ENCODE data around the gene RPSA. TPM values are rescaled to one million over a fixed set of nuclear protein-coding genes. Genes with fewer than 3 reads are reported as not detected.
A peak's percentile ranks its signal among the peaks of the same experiment; 100 is the strongest.

The RPSA gene
- total RNA-seq, 1 experiment from 2014 or later, result 2,455 TPM

DNA sequence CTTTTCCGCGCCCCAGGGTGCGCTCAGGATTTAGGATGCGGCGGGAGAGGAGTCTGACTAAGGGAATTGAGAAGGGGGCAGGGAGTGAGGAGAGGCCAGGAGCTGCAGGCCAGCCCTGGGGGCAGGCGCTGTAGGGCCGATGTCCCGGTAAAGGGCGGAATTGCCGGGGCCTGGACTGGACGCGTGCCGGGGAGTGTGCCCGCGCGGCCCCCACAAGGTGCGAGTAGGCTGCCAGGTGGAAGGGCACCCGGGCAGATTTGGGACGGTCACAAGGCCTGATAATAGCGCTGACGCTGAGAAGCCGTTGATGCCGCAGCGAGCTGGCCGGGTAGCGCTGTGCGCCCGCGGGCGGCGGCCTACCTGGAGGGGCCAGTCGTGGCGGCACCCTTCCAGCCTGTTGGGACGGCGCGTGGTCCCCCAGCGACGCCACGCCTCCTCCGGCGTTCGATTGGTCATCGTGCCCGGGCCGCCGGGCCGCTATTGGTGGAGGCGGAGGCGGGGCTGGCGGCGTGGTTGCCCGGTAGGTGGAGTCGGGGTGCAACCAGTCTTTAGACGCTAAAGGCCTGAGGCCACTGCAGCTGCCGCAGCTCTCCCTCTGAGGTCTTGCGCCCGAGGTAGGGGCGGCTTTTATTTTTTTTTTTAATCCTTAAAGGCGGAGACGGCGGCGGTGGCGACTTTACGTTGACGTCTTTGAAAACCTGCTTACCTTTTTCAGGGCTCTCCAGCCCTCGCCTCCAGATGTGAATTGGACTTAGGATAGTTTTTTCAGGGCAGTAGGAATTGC lies 22.4 kb upstream of the RPSA start (continued):
- TF ChIP-seq ZBTB43 (CRISPR knock-in tag; IDR thresholded peaks at IDR 0.05) (no peak), NR1H2 (CRISPR knock-in tag; IDR thresholded peaks at IDR 0.05) (peak; percentile 26; the same call in 1 of the 2 replicates), NFATC4 (CRISPR knock-in tag; IDR thresholded peaks at IDR 0.05) (0 out of 2 replicates have a peak, but pooled peaks have one; percentile 39), NFYB (CRISPR knock-in tag; conservative IDR thresholded peaks at IDR 0.05; ENCODE audit: low read depth) (peak; percentile 98)
- TF ChIP-seq, protein P1, sequence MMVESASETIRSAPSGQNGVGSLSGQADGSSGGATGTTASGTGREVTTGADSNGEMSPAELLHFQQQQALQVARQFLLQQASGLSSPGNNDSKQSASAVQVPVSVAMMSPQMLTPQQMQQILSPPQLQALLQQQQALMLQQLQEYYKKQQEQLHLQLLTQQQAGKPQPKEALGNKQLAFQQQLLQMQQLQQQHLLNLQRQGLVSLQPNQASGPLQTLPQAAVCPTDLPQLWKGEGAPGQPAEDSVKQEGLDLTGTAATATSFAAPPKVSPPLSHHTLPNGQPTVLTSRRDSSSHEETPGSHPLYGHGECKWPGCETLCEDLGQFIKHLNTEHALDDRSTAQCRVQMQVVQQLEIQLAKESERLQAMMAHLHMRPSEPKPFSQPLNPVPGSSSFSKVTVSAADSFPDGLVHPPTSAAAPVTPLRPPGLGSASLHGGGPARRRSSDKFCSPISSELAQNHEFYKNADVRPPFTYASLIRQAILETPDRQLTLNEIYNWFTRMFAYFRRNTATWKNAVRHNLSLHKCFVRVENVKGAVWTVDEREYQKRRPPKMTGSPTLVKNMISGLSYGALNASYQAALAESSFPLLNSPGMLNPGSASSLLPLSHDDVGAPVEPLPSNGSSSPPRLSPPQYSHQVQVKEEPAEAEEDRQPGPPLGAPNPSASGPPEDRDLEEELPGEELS (CRISPR knock-in tag; IDR thresholded peaks at IDR 0.05), result peak; percentile 74; the same call in 1 of the 2 replicates
- TF ChIP-seq, protein P2, sequence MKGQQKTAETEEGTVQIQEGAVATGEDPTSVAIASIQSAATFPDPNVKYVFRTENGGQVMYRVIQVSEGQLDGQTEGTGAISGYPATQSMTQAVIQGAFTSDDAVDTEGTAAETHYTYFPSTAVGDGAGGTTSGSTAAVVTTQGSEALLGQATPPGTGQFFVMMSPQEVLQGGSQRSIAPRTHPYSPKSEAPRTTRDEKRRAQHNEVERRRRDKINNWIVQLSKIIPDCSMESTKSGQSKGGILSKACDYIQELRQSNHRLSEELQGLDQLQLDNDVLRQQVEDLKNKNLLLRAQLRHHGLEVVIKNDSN (CRISPR knock-in tag; IDR thresholded peaks at IDR 0.05), result peak; percentile 40; the same call in 1 of the 2 replicates

DNA sequence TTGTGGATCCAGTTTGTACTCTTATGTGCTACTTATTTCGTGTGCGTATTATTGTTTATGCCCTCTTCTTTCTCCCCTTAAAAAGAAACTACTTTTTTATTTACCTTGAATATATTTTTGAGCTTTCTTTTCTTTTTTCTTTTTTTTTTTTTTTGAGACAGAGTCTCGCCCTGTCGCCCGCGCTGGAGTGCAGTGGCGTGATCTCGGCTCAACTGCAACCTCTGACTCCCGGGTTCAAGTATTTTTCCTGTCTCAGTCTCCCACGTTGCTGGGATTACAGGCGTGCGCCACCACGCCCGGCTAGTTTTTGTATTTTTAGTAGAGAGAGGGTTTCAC lies 21.9 kb upstream of the RPSA start:
- H3K27ac Mint-ChIP-seq, result peak overlapping the region; percentile 71; the same call in 1 of the 2 replicates
- no peak for DNase-seq (ENCODE audit: low spot score)
- H3K4me3 Mint-ChIP-seq, result peak overlapping the region; percentile 97
- POLR2A ChIA-PET, result interaction anchor here (1.0 to 2.1 kb wide), 2 partner anchors 21 to 29 kb away, joined by 4 to 24 read pairs; partner anchors contain the start of gene RPSA
- peaks cover 31% of the 10 kb centered on the region for H3K4me1 Mint-ChIP-seq
- H3K36me3 Mint-ChIP-seq, result peaks cover 4% of the 10 kb centered on the region; the same call in 1 of the 2 replicates
- no peaks in the 10 kb centered on the region for H3K27me3 Mint-ChIP-seq (ENCODE audit: low read depth)
- TF ChIP-seq ZBTB43 (CRISPR knock-in tag; IDR thresholded peaks at IDR 0.05), result no peak
- TF ChIP-seq ZBTB21 (CRISPR knock-in tag; IDR thresholded peaks at IDR 0.05; ENCODE audit: borderline replicate concordance), result no peak
- TF ChIP-seq ZNF232 (CRISPR knock-in tag; IDR thresholded peaks at IDR 0.05), result no peak
- TF ChIP-seq KAT7 (CRISPR knock-in tag; IDR thresholded peaks at IDR 0.05; ENCODE audit: borderline replicate concordance), result no peak
- no peak for TF ChIP-seq GTF2I (CRISPR knock-in tag; conservative IDR thresholded peaks at IDR 0.05)
- TF ChIP-seq FOXP1 (CRISPR knock-in tag; IDR thresholded peaks at IDR 0.05; ENCODE audit: borderline replicate concordance), result no peak
- TF ChIP-seq TEAD1 (CRISPR knock-in tag; IDR thresholded peaks at IDR 0.05), result no peak
- TF ChIP-seq FOXJ3 (CRISPR knock-in tag; IDR thresholded peaks at IDR 0.05; ENCODE audit: borderline replicate concordance), result no peak
- TF ChIP-seq, protein P1 (CRISPR knock-in tag; IDR thresholded peaks at IDR 0.05), result no peak
- TF ChIP-seq NFE2L1 (CRISPR knock-in tag; IDR thresholded peaks at IDR 0.05), result no peak
- ATAC-seq, result no peak
- no peaks in the 10 kb centered on the region for H3K9me3 Mint-ChIP-seq
- CTCF ChIA-PET, result interaction anchor here (0.8 to 1.8 kb wide), 4 partner anchors 93 to 796 kb away, joined by 3 to 10 read pairs (median 6); no protein-coding TSS in a partner anchor

Measured in WTC11 (cell line).